Measurements from ENCODE around the gene THSD4. TPM values are rescaled to one million over a fixed set of nuclear protein-coding genes. Genes with fewer than 3 reads are reported as not detected.

THSD4 gene
- total and polyA plus RNA-seq, 9 of the 15 experiments (the other 6 are each of a cell fraction or from before 2014, with no cell fraction given), result 0.04 TPM; not detected in 5

- no peak for TF ChIP-seq TCF7 (IDR thresholded peaks at IDR 0.05; ENCODE audit: borderline replicate concordance)
- no peak for TF ChIP-seq GATA2 (CRISPR knock-in tag; IDR thresholded peaks at IDR 0.05)
Observed at GRCh38 chr15:71328453-71328852, 213.2 kb downstream of the THSD4 start (continued).

- Histone ChIP-seq H3K4me2 (ENCODE audit: insufficient read depth, low read length) (no peak overlapping the region), H3K4me3 (no peak overlapping the region), H3K9ac (ENCODE audit: insufficient read depth in 1 of 2, low read depth in 2 of 2, low read length in 2 of 2) (no peak overlapping the region), H3K36me3 (ENCODE audit: control insufficient read depth, insufficient read depth, low read length) (no peaks in the 10 kb centered on the region), H3K27me3 (ENCODE audit: control insufficient read depth in 2 of 2, insufficient read depth in 2 of 2, low read length in 2 of 2) (peaks cover 0 to 9% of the 10 kb centered on the region in 2 experiments; a peak in 1 of 5 replicates), H3K9me3 (replicated peaks; ENCODE audit: control insufficient read depth, insufficient read depth, low read depth, low read length) (no peaks in the 10 kb centered on the region), H3K27ac (ENCODE audit: extremely low read depth, low read depth, low read length) (no peak overlapping the region), H3K4me1 (replicated peaks in 1 of 2; ENCODE audit: control insufficient read depth in 2 of 2, insufficient read depth in 2 of 2, low read length in 2 of 2) (no peaks in the 10 kb centered on the region), H3K79me2 (ENCODE audit: control insufficient read depth, insufficient read depth, low read length) (no peaks in the 10 kb centered on the region), H3K9me1 (ENCODE audit: control insufficient read depth, insufficient read depth, low read length) (no peaks in the 10 kb centered on the region), H4K20me1 (replicated peaks; ENCODE audit: control insufficient read depth, insufficient read depth, low read length) (no peaks in the 10 kb centered on the region), H2AFZ (ENCODE audit: low read depth, low read length) (no peak overlapping the region)
- WGBS (ENCODE audit: insufficient coverage, low coverage, missing lambda C conversion rate), result 5% methylated on average over 8 of the region's 8 CpGs
- in situ Hi-C loops (cut with MboI) (no loop called here), intact Hi-C loops (cut with micrococcal nuclease) (no loop called here)
- ChIA-PET POLR2A (no interaction called here), CTCF (ENCODE audit: low intra/inter-chr PET ratio) (no interaction called here)
- FAIRE-seq (no peak), DNase-seq (ENCODE audit: extremely low read depth in 1 of 4, low spot score in 3 of 4) (no peak), ATAC-seq (no peak)
- TF ChIP-seq KDM2B (CRISPR knock-in tag; IDR thresholded peaks at IDR 0.05) (no peak), RBFOX2 (IDR thresholded peaks at IDR 0.05; ENCODE audit: low read depth, low read length) (no peak), PHF21A (IDR thresholded peaks at IDR 0.05; ENCODE audit: borderline replicate concordance, low read depth) (no peak), KLF10 (CRISPR knock-in tag; IDR thresholded peaks at IDR 0.05) (no peak), SMARCA5 (IDR thresholded peaks at IDR 0.05) (no peak), NONO (IDR thresholded peaks at IDR 0.05; ENCODE audit: low read depth in 2 of 2, low read length in 1 of 2) (no peak), TAL1 (IDR thresholded peaks at IDR 0.05) (no peak), FOXM1 (IDR thresholded peaks at IDR 0.05; ENCODE audit: low read depth) (no peak), FOXM1 (CRISPR knock-in tag; IDR thresholded peaks at IDR 0.05; ENCODE audit: low read depth) (no peak), ZNF766 (CRISPR knock-in tag; conservative IDR thresholded peaks at IDR 0.05) (no peak), ARNT (IDR thresholded peaks at IDR 0.05) (no peak), ASH1L (IDR thresholded peaks at IDR 0.05; ENCODE audit: borderline replicate concordance, low read depth, partially characterized antibody) (no peak), HIVEP1 (CRISPR knock-in tag; IDR thresholded peaks at IDR 0.05) (no peak), ARHGAP35 (IDR thresholded peaks at IDR 0.05; ENCODE audit: partially characterized antibody) (no peak), ZBTB1 (CRISPR knock-in tag; IDR thresholded peaks at IDR 0.05; ENCODE audit: borderline replicate concordance, low read depth) (no peak), ZBTB49 (CRISPR knock-in tag; IDR thresholded peaks at IDR 0.05; ENCODE audit: borderline replicate concordance) (no peak), ZNF764 (CRISPR knock-in tag; IDR thresholded peaks at IDR 0.05; ENCODE audit: low read depth) (no peak)
- BruUV-seq (replicated peaks), result no TSS peak
Observed at GRCh38 chr15:71329041-71329440, 213.8 kb downstream of the THSD4 start.
